Stimulated activated CD4-positive, alpha-beta T cell treated with anti-CD3 and anti-CD28 coated beads, TNF-alpha, amount 100 ng/mL, for 48 hours (primary cell): ENCODE results near the gene AQP12B.
"Not testable (repeated sequence)": the region's sequence is repeated elsewhere in the genome, so short reads cannot be mapped to it uniquely, and the experiment has no call there.

Source experiments
- DNase-seq, 3 donors: peaks; one replicate each; pipeline ENCODE4 v3.0.0-alpha.2; 2020; ENCODE audit warnings: low read depth in 3 of 3

The AQP12B gene

DNA sequence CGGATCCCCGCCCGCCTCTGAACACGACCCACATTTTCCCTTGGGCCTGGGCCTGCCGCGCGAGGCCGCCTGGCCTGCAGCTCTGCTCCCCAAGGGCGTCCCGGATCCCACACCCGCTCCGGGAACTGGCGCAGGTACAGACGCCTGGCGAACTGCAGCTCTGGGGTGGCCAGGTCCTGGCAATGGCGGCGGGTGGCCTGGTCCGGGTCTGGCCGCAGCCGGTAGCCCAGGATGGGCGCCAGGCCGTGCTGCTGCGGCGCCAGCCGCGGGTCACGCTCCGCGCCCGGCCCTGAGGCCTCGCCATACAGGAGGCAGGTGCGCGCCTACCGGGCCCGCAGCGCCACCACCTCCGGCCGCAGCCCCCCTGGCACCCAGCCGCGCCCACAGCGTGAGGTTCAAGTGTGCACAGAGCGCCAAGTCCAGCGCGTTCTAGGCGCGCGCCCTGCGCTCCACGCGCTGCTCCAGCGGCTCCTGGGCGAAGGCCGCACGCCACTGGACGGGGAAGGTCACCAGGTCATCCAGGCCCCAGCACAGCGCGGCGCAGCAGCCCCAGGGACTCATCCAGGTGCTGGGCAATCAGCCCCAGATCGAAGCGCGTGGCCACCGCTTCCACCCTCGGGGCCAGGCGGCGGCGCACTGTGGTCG lies 18.5 kb upstream of the AQP12B start:
- DNase-seq: no peak

DNA sequence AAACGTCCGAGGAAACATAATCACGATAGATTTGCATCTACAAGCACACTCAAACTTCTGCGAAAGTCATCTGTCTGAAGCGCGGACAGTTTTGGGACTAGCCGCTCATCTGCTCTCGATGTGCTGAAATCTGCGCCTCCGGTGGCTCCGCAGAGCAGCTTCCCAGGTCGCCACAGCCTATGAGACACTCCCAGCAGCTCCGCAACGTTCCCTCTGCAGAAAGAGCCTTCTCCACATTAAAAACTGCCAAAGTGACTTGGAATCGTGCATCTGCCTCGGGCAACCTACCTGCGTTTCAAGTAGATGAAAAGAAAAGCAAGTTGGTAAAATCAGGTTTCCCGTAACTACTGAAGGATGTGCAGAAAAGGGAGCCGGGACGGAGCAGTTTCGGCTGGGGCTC lies 17.9 kb upstream of the AQP12B start:
- not testable (repeated sequence) for DNase-seq

DNA sequence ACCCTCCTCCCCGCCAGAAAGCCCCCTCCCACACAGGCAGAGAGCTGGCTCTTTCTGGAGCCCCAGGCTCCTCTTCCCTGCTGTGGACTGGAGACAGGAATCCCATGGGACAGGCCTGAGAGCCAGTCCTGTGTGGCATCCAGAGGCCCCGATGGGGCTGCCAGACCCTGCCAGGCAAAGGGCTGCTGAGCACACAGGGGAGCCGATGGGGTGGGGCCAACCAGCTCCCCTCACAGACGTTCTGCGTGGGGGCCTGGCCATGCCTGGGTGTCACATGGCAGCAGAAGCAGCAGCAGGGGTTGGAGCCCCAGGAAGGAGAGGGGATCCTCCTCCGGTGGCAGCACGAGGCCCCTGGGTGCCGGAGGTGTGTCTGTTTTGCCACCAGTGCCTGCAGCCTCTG lies 17.1 kb upstream of the AQP12B start:
- not testable (repeated sequence) for DNase-seq

DNA sequence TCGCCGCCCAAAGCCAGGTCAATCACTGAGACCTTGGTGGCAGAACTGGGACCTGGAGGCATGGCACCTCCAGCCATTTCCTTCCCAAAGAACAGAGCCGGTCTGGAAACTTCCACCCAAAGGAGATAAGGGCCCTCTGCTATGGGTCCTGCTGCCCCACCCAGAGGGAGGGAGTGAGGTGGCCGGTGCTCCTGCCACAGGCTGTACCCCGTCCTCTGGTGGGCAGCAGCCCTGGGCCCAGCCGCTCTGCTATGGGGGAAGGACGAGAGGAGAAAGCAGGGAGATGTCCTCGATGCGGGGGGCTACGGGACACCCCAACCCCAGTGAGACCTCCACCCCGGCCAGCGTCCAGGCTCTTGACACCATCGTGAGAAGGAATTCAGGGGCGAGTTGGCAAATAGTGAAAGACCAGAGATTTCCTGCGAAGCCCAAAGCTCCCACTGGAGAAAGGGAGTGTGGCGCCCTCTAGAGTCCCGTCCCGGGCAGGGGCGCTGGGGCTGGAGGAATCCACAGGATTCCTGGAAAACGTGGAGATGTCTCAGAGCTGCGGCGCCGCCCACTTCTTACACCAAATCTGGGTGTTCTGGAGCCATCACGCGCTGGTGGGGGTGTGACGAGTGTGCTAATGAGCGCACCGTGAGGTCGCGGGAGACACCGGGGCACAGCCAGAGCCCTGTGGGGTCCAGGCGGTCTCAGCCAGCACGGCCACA lies 16.3 kb upstream of the AQP12B start:
- not testable (repeated sequence) for DNase-seq

DNA sequence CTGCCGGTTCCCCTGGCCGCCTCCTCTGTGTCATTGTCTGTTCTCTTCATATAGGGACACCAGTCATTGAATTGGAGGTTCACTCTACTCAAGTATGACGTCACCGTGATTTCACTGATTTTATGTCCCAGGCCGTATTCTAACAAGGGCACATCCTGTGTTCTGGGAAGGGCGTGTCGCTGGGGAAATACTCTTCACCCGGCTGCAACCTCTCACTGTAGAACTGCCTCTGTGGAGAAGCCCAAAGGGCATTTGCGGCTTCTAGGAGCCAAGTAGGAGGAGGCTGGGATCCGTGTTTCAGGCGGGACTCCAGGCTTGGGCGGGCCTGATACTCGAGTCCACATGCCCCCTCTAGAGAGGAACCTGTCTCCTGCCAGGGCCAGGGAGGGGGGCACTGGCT lies 13.8 kb upstream of the AQP12B start:
- not testable (repeated sequence) for DNase-seq

DNA sequence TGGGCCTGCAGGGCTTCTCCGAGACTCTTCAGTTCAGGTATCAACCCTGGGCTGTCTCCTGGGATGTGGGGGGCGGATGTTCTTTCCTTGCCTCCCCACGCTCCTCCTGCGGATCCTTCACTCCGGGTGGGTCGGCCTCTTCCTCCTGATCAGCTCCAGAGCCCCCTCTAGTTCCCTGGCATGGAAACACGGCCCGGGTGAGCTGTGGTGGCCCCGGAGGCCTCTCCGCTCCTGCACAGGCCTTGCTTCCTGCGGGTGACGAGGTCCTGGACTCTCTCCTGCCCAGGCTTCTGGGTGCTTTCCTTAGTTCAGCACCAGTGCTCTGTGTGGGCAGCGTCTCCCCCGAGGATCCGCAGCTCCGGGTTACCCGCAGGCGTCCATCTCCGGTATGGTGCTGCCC lies 12.9 kb upstream of the AQP12B start:
- not testable (repeated sequence) for DNase-seq

DNA sequence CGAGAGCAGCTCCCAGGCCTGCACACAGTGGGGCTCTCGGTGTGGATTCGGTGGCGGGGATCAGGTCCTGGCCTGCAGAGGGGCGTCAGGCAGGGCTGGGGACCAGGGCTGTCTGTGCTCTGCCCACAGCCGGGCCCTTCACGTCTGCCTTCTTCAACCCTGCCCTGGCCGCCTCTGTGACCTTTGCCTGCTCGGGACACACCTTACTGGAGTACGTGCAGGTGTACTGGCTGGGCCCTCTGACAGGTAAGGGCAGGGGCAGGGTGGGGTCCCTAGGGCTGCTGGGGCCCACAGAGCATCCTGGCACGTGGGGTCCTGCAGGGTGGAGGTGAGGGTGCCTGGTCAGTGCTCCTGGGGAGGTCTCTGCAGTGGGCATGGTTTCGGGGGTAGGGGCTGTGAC lies 11.6 kb upstream of the AQP12B start:
- DNase-seq: not testable (repeated sequence)

DNA sequence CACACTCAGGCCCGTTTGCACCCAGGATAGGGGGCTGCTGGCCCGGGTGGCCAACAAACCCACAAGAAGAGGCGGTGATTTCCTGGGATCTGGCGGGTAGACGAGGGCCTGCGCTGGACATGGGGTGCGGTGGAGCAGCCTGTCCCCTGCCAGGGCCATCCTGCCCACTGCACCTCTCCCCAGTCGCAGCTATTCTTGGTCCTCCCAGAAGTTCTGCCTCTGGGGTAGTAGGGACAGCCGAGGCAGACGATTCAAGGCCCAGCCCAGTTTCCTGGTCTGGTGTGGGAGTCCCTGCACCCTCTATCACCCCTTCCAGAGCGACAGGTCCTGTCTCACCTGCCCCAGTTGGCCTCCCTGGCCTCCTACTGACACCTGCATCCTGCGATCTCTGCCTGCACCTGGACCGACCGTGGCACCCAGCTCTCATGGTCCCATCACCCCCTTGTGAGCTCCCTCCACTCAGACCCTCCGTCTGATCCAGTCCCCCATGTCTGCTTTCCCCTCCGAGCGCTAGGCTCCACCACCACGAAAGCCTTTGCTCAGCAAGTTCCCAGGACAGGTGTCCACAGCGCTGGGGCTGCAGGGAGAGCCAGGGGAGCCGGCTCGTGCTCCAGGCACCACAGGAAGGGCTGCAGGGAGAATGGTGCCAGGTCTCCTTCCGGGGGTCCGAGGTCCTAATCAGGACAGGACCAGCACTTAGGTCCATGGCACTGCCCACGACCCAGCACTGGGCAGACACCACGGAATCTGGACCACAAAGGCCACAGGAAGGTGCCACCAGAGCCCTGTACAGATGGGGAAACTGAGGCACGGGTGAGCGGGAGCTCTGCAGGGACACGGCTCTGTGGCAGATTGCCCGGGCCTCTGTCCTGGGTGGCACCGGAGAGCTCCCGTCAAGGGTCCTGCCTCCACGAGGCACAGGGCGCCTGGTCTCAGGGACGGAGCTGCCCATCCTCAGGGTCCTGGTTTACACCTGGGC lies 10.2 kb upstream of the AQP12B start:
- DNase-seq: not testable (repeated sequence)

DNA sequence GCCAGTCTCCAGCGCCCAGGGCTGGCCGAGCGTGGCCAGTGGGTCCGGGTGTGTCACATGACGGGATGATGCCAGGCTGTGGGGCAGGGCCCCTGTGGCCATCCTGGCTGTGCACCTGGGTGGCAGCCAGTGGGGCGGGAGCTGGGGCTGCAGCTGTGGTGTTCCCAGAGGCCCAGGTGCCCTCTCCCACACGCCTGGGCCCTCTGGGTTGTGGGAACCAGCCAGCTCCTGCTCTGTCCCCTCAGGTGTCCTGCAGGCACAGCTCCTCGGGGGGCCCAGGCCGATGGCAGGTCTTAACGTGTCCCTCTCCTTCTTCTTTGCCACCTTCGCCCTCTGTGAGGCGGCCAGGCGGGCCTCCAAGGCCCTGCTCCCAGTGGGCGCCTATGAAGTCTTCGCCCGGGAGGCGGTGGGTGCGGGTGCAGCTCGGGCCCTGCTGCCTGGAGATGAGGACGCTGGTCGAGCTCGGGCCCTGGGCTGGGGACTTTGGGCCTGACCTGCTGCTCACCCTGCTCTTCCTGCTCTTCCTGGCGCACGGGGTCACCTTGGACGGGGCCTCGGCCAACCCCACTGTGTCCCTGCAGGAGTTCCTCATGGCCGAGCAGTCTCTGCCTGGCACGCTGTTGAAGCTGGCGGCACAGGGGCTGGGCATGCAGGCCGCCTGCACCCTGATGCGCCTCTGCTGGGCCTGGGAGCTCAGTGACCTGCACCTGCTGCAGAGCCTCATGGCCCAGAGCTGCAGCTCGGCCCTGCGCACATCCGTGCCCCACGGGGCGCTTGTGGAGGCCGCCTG lies 9.1 kb upstream of the AQP12B start, which contains the start of gene AQP12A:
Gene AQP12A, plus strand, starts transcription at position 236 of the 790 bp plus-strand sequence. Its CDS starts 48 bp downstream, at position 284.
- not testable (repeated sequence) for DNase-seq

DNA sequence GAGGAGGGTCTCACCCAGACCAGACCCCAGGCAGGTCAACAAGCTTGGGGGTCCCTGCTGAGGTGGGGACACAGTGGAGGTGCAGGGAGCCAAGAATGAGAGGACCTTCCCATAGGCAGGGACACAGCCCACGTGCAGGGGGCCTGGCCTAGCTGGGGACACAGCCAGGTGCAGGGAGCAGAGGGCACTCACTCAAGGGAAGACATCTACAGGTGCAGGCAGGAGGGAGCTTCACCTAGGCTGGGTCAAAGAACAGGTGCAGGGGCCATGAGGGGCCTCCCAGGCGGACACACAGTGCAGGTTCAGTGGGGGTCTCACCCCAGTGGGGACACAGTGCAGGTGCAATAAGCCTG lies 8.4 kb upstream of the AQP12B start:
- DNase-seq: not testable (repeated sequence)

DNA sequence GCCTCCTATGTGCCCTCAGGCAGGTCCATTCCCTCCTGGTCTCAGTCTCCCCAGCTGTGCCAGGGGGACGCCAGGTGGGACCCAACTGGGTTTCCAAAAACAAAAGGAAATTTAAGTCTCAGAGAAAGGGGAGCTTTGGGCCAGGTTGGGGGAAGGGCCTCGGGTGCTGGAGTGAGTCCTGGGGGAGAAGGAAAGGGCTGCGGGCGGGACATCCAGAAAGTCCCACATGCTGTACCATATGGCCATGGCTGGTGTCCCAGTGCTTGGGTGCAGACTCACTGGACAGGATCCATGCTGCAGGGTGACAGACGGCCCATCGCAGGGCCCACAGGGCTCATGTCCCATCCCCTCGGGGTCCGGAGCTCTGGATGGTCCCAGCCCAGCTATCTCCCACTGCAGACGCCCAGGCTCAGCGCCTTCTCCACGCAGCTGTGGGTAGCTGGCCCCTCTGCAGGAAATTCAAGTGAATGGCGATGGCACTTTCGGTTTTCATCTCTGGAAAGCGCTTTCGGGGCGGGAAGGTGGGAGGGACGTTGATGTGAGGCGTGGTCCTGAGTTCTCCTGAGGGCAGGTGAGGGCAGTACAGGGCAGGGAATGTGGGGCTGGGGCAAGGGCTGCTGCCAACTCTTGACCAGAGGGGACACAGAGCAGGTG lies 7.9 kb upstream of the AQP12B start:
- not testable (repeated sequence) for DNase-seq

DNA sequence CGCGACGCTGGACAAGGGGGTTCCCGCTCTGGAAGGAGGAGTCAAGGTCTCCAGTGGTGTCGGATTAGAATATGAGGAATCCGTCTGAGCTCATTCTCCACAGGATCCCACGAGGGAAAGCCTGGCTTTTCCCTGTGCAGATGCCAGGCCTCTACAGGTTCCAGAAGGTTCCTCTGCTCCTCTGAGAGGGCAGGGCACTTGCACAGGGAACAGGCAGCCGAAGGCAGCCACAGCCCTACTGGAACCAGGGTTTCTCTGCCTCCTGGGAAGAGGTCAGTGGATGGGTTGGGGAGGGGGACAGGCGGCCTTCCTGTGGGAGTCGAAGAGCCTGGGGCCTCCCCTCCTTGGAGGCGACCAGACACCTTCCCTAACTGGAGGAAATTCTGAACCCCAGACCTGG lies 7.3 kb upstream of the AQP12B start:
- no peak for DNase-seq

DNA sequence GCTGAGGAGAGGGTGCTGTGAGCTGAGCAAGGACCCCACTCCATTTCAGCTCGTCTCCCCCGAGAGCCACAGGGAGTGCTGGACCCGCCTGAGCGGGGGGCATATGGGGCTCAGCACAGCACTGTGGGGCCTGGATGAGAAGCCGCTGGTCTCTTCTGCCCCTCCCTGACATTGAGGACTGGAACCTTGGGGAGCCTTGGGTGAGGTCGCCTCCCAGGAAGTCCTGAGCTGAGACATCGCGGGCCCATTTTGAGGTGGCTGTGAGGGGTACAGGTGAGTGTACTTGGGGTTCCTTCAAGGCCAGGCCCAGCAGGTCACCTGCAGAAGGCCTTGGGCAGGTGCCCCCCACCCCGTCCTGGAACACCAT lies 5.9 kb upstream of the AQP12B start:
- DNase-seq: no peak

DNA sequence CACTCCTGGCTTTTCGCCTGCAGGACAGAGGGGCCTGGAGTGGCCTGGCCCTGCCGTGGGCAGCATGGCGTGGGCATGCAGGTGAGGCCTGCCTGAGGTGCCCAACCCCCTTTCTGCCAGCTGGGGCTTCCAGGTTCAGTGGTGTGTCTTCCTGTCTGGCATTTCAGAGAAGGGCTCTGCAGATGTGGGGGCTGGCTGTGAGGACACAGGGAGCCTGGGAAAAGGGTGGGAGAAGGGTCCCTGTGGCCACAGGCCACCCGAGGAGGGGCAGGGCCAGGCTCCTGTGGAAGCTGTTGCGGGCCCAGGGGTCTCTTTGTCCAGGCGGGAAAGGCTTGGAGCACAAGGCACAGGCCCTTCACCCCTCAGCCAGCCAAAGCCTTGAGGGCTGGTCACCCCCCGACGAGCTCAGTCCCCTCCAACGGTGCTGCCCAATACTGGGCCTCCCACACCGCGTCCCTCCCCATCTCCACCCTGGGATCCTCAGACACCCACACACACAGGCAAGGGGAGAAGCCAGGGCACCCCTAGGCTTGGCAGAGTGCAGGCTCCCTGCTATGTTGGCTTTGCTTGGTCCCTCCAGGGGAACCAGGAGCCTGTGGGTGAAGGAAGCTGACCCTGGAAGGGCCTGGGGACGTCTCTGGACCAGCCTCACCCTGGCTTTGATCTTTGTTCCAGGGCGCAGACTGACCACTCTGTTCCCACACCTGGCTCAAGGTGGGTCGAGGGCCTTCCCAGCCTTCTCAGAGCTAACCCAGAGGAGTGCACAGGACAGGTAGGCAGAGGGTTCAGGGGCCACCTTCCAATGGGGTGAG lies 5.3 kb upstream of the AQP12B start:
- DNase-seq: no peak

DNA sequence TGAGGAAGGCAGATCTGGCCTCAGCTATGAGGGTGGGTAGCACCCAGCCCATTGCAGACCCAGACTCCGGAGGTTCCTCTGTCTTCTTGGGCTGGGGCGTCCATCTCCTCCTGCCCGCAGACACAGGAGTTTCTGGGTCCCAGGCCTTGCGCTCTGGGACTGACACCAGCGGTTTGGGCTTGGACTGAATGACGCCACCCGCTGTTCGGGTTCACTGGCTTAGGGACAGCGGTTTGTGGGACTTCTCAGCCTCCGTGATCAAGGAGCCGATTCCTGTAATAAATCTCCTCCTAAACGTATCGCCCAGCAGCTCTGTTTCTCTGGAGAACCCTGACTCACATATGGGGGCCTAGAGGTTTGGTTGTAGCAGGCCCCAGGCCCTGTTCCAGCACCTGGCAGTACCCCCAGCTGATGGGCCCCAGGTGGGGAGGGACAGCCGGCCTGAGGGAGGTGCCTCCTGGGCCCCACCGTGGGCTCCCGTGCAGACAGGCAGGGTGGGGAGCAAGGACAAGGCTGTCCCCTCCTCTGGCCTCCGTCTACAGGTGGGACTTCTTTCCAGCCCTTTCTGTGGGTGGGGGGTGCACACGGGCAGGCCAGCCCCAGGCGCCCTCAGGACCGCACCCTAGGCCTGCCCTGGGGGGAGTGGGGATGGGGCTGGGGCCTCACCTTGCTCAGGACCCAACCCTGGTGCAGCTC lies 4.5 kb upstream of the AQP12B start:
- no peak for DNase-seq

DNA sequence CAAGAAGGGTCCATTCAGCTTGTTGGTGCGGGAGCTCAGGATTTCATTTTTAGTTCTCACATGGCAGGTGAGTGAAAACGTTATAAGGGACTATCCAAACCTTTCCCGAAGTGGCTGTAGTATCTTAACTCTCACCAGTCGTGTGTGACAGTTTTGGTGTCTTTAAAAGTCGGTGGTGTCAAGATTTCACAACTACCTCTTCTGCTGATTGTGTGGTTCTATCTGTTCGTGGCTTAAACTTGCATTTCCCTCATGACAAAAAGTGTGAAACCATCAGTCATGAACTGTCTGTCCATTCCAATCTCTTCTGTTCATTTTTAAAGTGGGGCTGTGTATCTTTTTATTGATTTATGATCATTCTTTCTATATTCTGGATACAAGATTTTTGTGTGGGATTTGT lies 3.8 kb upstream of the AQP12B start:
- no peak for DNase-seq

DNA sequence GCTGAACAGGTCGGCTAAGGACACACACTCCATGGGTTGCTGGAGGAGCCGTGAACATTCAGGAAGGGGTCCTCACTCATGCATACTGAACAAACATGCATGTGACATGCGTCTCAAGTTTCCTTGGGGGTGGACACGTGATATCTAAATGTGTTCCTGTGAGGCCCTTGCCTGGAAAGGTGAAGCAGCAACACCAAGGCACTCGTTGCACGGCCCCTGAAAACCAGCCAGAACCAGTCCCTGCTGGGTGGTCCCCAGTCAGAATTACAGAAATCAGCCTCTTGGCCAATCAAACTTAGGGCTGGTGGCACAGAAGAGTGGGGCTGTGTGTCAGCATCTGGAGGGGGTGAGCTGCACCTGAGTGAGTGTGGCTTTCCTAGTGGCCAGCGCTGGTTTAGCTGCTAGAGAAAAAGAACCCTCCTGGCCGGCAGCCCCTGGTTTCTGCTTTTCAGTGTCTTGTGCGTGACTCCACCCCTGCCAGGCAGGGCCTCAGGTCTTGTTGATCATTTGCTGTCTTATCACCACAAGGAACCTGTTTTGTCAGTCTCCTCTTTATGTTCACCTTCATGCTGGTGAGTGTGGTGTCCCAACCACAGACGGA lies 3.2 kb upstream of the AQP12B start:
- DNase-seq: no peak

DNA sequence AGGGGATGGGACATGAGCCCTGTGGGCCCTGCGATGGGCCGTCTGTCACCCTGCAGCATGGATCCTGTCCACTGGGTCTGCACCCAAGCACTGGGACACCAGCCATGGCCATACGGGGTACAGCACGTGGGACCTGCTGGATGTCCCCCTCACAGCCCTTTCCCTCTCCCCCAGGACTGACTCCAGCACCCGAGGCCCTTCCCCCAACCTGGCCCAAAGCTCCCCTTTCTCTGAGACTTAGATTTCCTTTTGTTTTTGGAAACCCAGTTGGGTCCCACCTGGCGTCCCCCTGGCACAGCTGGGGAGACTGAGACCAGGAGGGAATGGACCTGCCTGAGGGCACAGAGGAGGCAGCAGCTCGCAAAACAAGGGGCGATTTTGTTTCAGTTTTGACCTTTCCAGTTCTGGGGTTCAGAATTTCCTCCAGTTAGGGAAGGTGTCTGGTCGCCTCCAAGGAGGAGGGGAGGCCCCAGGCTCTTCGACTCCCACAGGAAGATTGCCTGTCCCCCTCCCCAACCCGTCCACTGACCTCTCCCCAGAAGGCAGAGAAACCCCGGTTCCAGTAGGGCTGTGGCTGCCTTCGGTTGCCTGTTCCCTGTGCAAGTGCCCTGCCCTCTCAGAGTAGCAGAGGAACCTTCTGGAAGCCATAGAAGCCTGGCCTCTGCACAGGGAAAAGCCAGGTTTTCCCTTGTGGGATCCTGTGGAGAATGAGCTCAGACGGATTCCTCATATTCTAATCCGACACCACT lies 1.5 kb upstream of the AQP12B start:
- DNase-seq: not testable (repeated sequence)
